NCI-H2107 treated with DMSO at 0.1 percent for 48 hours (cell line): ENCODE measurements around the gene GDF7.

Experiments
- DNase-seq: peaks from one replicate; lab custom pipeline; 2025; ENCODE audit not compliant: unreplicated experiment; lab: John Stamatoyannopoulos, UW

The GDF7 gene

DNA sequence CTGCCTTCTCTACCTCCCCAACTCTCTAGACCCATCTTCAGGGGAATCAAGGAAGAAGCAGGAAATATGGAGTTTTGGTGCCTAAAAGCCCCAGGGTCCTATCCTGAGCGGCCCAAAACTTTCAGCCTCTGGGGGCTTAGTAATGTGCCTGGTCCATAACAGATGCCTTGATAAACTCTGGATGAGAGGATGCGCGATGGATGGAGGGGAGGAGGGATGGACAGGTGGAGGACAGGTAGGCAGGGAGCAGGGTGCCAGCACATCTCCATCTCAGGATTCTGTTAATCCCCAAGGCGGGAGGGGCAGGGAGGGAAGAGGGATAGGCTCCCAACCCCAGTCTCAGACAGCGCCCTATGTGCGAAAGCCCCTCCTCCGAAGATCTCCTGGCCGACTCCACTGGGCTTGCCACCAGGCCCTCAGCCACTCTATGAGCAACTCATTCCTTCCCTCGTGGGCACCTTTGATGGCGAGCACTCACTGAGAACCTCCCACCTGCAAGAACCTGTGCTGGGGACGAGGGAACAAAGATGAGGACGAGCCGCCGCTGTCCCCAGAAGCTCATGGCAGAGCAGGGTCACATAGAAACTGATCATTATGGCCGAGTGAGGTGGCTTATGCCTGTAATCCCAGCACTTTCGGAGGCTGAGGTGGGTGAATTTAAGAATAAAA, 39.1 kb upstream of the GDF7 start:
- no peak for DNase-seq

DNA sequence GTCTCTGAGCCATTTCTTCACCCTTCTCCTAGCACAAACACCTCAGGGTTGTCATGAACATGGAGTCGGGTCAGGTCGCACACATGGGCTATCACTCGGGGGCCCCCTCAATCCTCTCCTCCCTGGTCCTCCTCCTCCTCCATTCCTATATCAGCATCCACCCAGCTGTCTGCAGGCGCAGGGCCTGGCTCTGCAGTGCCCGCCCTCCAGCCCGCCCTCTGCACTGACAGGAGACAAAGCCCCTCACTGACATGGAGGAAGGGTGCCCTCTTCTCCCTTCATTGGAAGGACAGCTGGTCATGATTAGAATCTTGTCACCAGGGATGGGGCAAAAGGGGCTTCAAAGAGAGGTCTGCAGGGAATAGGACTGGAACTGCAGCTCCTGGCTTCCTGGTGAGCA, 37.8 kb upstream of the GDF7 start:
- no peak for DNase-seq

DNA sequence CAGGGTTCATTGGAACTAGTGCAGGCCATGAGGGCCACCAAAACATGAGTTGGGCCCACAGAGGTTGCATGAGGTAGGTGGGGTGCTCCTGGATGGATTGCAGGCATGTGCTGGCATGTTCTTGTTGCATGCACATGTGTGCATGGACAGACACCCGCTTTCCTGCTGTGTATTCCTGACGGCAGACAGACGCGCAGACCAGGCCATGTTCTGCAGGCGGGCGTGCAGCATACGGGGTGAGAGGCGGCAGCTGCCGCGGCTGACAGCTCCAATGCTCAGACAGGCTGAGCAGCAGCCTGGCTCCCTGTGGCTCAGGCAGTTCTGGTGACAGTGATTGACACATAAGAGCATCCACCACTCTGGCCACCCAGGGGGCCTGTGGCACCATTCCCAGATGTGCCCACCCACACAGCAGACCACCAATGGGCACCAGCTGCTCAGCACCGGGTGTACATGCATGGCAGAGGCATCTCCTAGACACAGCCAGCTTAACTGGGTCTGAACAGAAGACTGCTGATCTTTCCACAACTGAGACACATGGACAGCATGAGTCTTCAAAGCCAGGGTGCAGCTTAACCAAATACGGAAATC, 37.3 kb upstream of the GDF7 start:
- no peak for DNase-seq

- DNase-seq = no peak
Measured at GRCh38 chr2:20630967-20631366, 36.0 kb upstream of the GDF7 start.

GRCh38 chr2:20631617-20632307, 35.2 kb upstream of the GDF7 start:
- no peak for DNase-seq

- DNase-seq = no peak
Measured at GRCh38 chr2:20632446-20632990, 34.4 kb upstream of the GDF7 start.

DNA sequence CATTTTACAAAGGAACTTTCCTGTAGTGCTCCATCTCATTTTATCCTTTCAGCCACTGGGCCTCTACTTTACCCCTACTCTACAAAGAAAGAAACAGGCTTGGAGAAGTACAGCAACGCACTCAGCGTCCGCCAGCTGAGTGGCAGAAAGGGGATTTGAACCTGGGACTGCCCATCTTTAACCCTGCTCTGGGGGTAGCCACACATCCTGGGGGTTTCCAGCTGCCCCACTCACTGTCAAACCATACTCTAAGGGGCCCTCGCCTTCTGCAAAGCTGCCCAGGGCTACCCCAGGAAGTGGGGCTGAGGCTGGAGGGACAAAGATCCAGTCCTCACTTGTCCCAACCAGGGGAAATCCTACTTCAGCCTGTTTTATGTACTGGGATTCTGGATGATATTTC, 33.9 kb upstream of the GDF7 start:
- DNase-seq = no peak

GRCh38 chr2:20633794-20634506, 33.0 kb upstream of the GDF7 start:
- DNase-seq = no peak

DNA sequence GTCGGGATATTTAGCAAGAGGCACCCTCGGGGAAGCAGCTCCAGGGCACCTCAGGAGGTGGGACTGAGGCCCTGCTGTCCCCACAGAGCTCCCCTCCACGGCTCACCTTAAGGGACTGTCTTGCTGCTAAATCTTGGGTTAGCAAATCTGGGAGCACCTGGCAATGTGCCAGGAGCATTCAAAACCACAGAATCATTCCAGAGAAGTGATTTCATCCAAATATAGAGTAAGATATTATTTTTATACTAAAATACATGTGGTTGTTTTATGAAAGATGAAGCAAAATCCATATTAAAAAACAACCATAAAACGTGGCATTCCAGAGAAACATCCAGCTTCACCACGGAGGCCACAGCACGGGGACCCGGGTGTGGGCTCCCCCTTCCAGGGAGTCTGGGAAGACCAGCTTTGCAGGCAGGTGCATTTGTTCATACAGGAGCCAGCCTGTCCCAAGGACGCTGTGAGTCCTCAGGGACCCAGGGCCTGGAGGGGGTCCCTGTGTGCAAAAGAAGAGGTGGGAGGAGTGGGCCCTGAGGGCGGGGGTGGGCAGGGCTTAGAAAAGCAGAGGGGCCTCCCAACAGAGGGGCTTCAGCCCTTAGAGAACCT, 32.3 kb upstream of the GDF7 start:
- no peak for DNase-seq

DNA sequence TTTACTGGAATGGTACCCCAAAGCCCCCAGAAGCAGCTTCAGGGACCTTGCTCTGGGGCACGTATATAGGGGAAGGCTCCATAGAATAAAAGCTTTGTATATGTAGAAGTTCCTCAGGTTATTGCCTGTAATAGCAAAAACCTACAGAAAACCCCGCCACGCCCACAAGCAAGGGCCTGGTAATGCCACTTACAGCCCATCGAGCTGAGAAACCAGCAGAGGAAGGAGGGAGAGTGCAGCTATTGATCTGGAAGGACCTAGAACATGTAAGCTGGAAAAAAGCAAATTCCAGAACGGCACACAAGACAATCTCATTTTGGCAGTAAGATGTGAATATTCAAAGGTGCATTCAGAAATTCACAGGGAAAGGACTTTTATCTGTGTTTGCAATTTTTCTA, 31.8 kb upstream of the GDF7 start:
- no peak for DNase-seq

- peak; percentile 62 for DNase-seq
Measured at GRCh38 chr2:20635675-20636584, 31.0 kb upstream of the GDF7 start.

DNA sequence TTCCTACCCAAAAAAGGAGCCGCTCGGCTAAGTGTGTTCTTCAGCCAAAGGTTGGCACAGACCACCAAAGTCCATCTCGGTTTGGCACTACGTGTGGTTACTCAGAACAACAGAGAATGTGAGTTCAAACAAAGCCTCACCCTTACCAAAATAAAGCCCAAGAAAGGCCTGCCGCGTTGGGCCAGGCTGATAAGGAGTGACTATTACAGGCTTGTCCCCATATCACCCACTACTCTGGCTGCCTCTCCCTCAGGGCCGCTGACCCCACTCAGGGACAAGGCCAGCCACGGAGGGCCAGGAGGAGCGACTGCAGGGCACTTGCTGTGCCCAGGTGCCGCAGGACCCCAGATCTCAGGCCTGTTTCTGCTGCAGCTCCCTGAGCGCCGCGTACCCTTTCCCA, 29.8 kb upstream of the GDF7 start:
- no peak for DNase-seq

DNA sequence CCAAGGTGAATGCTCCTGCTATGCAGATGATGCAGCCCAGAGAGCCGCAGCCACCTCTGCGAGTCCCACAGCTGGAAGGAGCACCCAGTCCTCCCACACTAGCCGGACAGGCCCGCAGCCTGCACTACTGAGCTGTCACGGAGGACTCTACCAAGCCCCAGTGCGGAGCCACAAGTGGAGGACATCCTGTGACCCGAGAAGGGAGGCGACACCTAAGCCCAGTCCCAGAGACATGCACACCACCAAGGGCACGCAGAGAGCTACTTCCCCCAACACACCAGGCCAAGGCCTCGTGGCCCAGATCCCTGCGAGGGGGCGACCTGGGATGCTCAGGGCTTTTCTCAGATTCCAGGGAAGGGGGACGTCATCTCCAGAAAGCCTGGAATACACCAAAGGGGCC, 28.9 kb upstream of the GDF7 start:
- no peak for DNase-seq

GRCh38 chr2:20638646-20639430, 28.1 kb upstream of the GDF7 start:
- DNase-seq = no peak

DNA sequence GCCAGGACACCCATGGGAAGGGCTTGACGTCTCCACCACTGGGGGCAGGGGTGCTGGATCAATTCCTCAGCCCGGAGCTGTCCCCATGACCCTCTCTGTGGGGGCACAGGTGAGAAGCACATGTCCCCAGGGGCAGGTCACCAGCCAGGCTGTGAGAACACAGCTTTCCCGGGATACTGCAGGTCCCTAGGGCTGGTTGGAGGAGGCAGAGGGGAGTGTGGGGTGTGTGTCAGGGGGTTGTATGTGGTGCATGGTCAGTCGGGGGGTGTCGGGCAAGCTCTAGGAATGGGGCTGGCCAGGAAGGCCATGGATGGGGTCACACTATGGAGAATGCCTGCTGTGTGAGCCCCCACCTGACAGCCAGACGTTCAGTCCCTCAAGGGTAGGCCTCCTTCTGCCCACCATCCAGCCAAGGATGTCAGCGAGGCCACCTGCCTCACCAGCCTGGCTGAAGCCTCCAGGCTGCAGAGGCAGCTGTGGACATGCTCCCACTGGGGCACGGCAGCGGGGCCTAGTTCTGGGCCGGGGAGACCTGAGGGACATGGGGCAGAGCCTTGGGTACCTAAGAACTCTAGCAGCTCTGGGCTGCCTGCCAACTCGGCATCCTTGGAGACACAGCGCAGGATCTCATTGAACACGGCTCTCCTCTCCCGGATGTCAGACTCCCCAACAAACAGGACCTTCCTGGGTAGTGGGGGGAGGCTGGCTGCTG, 26.4 kb upstream of the GDF7 start:
- DNase-seq = no peak

DNA sequence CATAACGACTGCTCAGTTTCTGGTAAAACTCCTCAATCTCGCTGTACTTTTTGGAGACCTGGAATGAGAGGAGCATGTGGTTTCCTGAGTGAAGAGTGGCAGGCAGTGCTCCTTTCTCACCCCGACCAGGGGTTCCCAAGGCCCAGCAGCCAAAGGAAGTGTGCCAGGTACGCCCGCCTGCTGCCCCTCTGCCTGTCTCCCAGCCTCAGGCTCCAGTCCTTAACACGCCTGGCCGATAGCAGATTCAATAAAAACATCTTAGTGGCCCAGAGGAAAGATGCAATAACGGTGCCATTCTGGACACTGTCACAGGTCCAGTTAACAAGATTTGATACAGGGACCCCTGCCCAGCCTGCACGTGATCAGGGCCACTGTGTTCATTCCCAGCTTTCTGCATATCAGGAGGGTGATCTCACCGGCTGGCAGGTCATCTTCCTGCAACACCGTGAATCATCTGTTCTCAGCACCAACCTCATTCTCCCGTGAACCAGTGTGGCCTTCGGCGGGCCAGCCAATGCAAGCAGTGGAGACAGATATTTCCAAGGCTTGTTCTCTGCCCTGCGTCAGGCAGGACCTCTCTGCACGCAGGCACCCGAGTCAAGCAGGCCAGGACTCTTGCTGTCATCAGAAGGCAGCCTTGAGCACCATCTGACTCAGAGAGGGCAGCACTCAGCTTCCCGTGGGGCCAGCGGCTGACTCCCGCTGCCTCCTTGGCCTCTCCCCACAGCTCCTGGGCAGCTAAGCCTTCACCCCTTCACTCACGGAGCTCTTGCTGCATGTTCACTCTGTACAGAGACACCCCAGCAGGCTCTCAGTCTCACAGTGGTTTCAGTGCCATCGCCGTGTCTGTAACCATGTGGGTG, 25.6 kb upstream of the GDF7 start:
- DNase-seq = no peak

DNA sequence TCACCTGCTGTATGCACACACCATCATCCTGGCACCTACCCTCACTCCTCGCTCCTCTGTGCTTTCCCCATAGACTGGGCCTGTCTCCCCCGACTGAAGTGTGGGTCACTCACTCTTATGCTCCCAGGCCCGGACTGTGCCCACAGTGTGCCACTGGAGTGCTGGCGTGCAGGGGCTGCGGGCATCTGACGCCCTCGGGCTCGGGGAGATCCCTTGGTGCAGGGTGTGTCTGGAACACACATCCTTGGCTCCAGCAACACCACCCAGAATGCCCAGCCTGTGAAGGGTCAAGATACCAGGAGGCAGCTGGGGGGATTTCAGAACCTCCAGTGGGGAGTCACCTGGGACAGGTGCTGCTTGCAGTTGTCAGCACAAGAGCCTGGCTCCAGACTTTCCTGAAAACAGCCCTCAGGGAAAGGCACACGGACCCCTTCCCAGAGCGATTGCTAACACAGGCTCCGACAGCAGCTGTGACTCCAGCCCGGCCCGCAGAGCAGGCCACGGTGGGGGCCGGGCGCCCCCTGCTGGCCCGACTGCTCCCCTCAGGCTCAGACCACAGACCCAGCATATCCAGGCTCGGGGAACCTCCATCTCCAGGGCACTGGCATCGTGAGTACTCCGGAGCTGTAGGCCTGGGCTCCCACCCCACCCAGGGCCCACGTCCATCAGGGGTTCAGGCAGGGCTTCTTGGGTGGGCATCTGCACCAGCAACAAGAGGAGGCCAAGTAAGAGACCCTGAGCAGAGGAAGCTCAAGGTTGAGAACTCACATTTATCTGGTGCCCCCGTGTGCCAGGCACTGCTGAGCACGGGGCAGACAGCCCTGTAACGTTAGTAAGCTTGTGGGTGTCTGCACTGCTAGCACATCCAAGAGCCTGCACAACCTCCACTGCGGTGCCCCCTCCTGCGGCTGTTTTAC, 24.6 kb upstream of the GDF7 start:
- no peak for DNase-seq
